Lower leg skin (tissue), 4 donors: ENCODE data around the gene IRF2. TPM values are rescaled to one million over a fixed set of nuclear protein-coding genes. Genes with fewer than 3 reads are reported as not detected.

Experiments used
- DNase-seq, 2 donors: peaks; one replicate each; pipeline ENCODE4 v3.0.0-alpha.2; 2019; ENCODE audit warnings: low spot score in 2 of 2
- H3K4me3 ChIP-seq: fragments of 200-600 bp; sonication (generic); 2 replicates; pipeline ENCODE4 v1.5.1; 2017; ENCODE audit warnings: mild to moderate bottlenecking, low read depth; ENCODE audit not compliant: poor library complexity, severe bottlenecking
- CTCF ChIP-seq, 3 donors: fragments of 450-650 bp; IDR thresholded peaks; one replicate each; pipeline ENCODE4 v1.5.1; 2016; ENCODE audit warnings: antibody characterized with exemption in 3 of 3, mild to moderate bottlenecking in 3 of 3, moderate library complexity in 2 of 3
- POLR2A ChIP-seq, 2 donors: fragments of 450-650 bp; IDR thresholded peaks; one replicate each; pipeline ENCODE4 v1.6.1; 2016 to 2017; ENCODE audit warnings: antibody characterized with exemption in 2 of 2, mild to moderate bottlenecking in 1 of 2, moderate library complexity in 1 of 2
- WGBS, 2 donors: methylation state at CpG; one replicate each; pipeline ENCODE4 v1.1.5; 2018; 5-methylcytosine and 5-hydroxymethylcytosine counted together
- intact Hi-C: fragments of 100-400 bp; cut with DNase I; formaldehyde crosslinking; loops from one replicate; pipeline ENCODE4 v1.15.0; 2023; ENCODE audit warnings: low total_unique reads
- total RNA-seq, 4 donors: library from RNA; depleted of rRNA; stranded (reverse); fragments of >200 nt; gene quantifications; one replicate each; pipeline ENCODE4 v1.1.0, GENCODE V29; 2016

The IRF2 gene
- total RNA-seq, 4 donors from 2014 or later, result 31.6 to 44.0 (median 38.4) TPM

DNA sequence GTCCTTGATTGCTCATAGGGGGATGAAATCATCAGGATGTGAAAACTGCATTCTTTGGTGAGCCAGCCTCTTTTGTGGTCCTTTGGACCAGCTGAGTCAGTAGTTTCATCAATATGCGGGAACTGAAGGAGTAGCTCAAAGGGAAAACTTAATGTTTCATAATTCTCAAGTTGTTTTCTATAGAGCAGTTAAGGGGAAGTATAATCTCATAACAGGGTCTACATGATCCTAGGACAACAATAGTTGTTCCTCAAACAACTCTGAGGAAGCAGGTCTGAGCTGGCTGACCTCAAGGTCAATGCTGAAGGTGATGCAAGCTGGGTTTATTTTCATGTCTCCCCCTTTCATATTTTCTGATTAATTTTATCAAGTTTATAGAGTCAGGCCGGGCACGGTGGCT, 36.1 kb upstream of the IRF2 start:
- DNase-seq, result no peak
- 89 to 93% methylated on average over 3 of the region's 3 CpGs for WGBS, 2 donors

GRCh38 chr4:184506527-184507121, 32.3 kb upstream of the IRF2 start:
- no peak for TF ChIP-seq POLR2A (IDR thresholded peaks at IDR 0.05)
- no peak for TF ChIP-seq CTCF (IDR thresholded peaks at IDR 0.05)
- no peak overlapping the region for H3K4me3 ChIP-seq
- DNase-seq, result no peak
- WGBS, 2 donors, result 78 to 88% methylated on average over 7 of the region's 7 CpGs
- intact Hi-C loops, result no loop called here

More for the DNA sequence above, 36.1 kb upstream of the IRF2 start:
- H3K4me3 ChIP-seq, result no peak overlapping the region
- intact Hi-C loops, result no loop called here
- TF ChIP-seq CTCF (IDR thresholded peaks at IDR 0.05) (no peak), POLR2A (IDR thresholded peaks at IDR 0.05) (no peak)

- no peak for TF ChIP-seq POLR2A (IDR thresholded peaks at IDR 0.05)
- no peak for TF ChIP-seq CTCF (IDR thresholded peaks at IDR 0.05)
- H3K4me3 ChIP-seq, result no peak overlapping the region
- WGBS, 2 donors, result 72 to 81% methylated on average over 11 of the region's 11 CpGs
- no peak for DNase-seq
- intact Hi-C loops, result no loop called here
Observed at GRCh38 chr4:184504385-184504784, 30.0 kb upstream of the IRF2 start.

DNA sequence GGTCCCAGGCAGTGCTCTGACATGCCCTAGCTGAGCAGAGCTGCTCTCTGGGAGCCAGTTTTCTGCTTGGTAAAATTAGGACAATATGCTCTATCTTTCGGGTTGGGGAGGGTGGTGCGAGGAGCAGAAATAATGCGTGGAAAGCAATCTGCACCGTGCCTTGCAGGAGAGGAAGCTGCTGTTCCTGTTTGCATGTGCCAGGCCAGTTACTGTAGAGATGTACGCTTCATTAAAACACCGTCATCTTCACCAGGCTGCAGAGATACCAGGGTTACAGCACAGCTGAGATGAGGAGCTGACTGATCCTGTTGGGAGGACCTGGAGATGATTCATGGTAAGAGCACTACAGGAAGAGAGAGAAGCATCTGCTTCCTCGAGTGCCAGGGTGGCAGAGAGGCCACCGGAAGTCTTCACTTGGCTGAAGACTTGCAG, 29.5 kb upstream of the IRF2 start:
- 25 to 28% methylated on average over 8 of the region's 8 CpGs for WGBS, 2 donors
- intact Hi-C loops, result no loop called here
- no peak for DNase-seq
- no peak for TF ChIP-seq CTCF (IDR thresholded peaks at IDR 0.05)
- no peak for TF ChIP-seq POLR2A (IDR thresholded peaks at IDR 0.05)
- no peak overlapping the region for H3K4me3 ChIP-seq

DNA sequence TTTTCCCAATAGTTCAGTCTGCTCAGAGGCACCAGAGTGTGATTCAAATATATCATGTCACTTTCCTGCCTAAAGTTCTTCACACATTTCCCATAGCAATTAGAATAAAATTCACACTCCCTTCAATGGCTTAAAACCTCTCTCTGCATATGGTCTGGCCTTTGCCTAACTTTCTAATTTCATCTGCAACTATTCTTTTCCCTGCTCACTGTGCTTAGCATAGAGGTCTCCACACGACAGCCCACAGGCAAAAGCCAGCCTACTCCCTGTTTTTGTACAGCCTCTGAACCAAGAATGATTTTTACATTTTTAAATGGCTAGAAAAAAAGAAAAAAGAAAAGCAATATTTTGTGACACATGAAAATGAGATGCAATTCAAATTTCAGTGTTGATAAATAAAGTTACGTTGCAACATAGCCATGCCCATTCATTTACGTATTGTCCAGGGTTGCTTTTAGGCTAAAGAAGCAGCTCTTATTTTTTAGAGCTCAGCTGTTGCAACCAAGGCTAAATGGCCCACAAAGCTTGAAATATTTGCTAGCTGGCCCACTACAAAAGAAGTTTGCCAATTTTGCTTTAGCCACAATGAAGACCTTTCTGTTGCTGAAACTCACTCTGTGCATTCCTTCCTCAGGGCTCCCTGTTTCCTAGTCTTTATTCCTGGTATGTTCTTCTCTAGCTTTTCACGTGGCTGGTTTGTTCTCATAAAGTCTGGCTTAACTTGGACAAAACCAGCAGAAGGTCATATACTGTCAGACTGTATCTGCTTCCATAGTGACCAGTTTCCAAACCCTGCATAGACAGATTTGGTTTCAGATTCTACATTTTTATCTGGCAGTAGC, 26.6 kb upstream of the IRF2 start:
- H3K4me3 ChIP-seq, result no peak overlapping the region
- intact Hi-C loops, result no loop called here
- 87% methylated on average over 4 of the region's 4 CpGs for WGBS, 2 donors
- DNase-seq, result no peak
- TF ChIP-seq CTCF (IDR thresholded peaks at IDR 0.05) (no peak), POLR2A (IDR thresholded peaks at IDR 0.05) (no peak)
